Measurements from ENCODE around the gene LCE2A.
A peak's percentile ranks its signal among the peaks of the same experiment; 100 is the strongest.

LCE2A gene

GRCh38 chr1:152743371-152744145, 45.4 kb downstream of the LCE2A start:
- no peak for DNase-seq

- peak; percentile 18 for DNase-seq
Measured at GRCh38 chr1:152745289-152745704, 47.2 kb downstream of the LCE2A start.

DNA sequence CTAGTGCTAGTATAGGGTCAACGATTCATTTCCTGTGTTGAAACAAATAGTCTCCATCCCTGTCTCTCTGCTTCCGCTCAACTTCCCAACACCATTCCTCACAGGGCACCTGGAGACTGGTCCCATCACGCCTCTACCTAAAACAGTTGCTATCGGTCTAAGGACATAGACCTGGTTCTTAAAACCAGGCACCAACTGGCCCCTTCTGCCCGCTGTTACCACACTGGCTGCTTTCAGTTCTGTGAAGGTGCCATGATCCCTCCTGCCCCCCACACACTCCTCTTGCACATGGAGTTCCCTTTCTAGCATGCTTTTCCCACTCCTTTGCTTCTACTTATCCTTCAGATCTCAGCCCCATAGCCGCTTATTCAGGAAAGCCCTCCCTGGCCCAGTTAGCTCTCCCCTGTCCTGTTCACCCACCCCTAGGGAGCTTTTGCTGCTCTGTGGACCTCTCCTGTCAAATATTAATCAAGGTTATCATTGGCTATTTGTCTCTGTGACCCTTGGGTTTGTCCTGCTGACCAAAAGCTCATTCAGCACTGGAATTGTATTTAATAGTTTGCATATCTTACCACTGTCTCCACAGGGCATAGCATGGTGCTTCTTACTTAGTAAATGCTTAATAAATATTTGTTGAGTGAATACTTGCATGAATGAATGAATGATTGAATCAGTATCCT, 47.8 kb downstream of the LCE2A start:
- DNase-seq: no peak

GRCh38 chr1:152747831-152748230, 49.7 kb downstream of the LCE2A start:
- peak; percentile 9 for DNase-seq
